CD1c-positive myeloid dendritic cell (primary cell): ENCODE results near the gene WNT5A.

Source experiments
- DNase-seq: peaks from one replicate; pipeline ENCODE4 v3.0.0-alpha.2; 2016; ENCODE audit errors: extremely low spot score

Gene WNT5A

DNA sequence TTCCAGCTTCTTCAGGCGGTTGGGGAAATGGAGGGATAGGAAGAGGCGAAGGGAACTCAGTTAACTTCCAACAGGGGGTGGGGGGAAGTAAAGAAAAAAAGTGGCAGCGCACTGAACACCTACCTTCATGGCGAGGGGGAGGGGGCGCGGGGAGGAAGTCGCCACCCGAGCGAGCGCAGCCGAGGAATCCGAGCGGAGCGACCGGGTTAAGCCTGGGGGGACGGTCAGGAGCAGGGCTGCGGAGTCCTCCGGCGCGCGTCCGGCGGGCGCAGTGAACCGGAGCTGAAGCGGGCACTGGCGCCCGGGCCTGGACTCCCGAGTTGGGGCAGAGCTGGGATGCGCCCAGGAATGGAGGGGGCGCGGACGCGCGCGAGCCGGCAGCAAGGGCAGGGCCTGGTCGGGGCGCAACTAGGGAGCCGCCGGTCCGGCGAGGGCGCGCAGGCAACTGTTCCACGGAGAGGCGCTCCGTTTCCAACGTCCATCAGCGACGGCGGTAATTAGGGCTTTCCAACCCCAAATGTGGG lies at the start of gene WNT5A:
Gene WNT5A (minus strand): TSS at position 450 of the 524 bp plus-strand sequence. CDS start 321 bp downstream, at position 129.
- peak; percentile 58 for DNase-seq

DNA sequence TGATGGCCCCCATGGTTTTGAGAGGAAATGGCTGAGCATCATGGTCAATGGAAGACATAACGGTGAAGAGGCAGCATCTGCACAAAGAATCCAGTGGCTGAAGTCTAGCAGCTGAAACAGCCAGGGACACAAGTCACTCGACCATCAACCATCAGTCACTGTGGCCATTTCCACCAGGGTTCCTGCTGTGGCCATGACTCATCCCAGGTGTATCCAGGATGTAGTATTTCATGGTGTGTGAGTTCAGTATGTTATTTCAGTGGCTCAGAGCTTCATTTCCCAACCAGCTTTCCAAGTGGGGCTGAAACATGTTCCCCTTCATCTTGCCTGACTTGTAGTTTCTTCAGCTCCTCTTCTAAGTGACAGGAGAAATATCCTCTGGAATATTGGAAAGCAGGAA lies 47.8 kb upstream of the WNT5A start:
- DNase-seq, result no peak

DNA sequence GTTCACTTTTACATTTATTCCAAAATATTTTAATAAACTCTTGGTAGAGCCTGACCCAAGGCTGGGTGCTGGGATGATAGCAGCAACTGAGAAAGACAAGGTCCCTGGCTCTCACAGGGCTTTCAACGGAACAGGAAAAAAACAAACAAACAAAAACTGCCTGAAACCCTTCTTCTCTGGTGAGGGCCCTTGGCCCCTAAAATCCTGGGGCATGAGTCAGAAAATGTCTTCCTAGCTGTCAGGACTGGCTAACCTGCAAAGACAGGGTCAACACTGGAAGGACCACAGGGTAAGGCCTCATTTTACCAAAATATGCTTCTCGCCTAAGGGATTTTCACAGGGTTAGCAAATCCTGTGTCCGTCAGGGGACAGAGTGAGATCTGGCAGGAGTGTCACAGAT lies 45.7 kb upstream of the WNT5A start:
- no peak for DNase-seq

- peak; percentile 26 for DNase-seq
These were observed 44.2 kb upstream of the WNT5A start for GRCh38 chr3:55531321-55531720.

DNA sequence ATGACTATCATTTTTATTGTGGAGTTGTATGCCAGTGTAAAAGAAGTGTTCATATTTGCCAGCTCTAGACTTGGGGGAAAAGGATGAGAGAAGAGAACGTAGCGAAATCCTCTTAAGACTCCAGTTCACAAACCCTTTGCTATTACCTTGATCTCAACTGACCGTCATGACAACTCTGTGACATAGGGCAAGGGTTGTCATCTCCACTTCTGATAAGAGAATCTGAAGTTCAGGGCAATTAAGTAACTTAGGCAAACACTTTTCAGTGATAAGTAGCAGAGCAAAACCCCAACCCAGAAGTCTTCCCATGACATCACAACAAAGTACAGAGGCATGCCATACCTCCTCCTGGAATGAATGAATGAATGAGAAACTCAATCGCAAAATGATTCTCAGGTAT lies 40.3 kb upstream of the WNT5A start:
- DNase-seq, result no peak

- no peak for DNase-seq
These were observed 39.4 kb upstream of the WNT5A start for GRCh38 chr3:55526332-55527030.

DNA sequence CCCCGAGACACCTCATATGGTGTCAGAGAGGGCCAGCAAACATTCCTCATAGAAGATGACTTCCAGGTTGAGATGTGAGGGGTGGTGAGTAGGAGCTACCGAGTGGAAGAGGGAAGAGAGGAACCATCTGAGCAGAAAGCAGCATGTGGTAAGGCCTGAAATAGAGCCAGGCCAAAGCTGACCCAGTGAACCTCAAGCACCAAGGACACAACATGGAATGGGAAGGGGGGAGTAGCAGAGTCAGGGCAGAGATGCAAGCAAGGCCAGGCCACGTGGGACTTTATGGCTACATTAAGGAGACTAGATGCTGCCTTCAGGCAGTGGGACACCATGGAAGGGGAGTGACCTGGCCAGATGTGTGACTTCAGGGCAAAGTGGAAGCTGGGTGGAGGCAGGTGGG lies 38.3 kb upstream of the WNT5A start:
- DNase-seq, result no peak

- DNase-seq, result no peak
These were observed 37.6 kb upstream of the WNT5A start for GRCh38 chr3:55524565-55525244.

- DNase-seq, result no peak
These were observed 36.4 kb upstream of the WNT5A start for GRCh38 chr3:55523471-55523870.

- DNase-seq, result no peak
These were observed 34.8 kb upstream of the WNT5A start for GRCh38 chr3:55521738-55522421.

GRCh38 chr3:55521064-55521737 lies 34.1 kb upstream of the WNT5A start:
- no peak for DNase-seq

- DNase-seq, result no peak
These were observed 31.9 kb upstream of the WNT5A start for GRCh38 chr3:55519019-55519418.

DNA sequence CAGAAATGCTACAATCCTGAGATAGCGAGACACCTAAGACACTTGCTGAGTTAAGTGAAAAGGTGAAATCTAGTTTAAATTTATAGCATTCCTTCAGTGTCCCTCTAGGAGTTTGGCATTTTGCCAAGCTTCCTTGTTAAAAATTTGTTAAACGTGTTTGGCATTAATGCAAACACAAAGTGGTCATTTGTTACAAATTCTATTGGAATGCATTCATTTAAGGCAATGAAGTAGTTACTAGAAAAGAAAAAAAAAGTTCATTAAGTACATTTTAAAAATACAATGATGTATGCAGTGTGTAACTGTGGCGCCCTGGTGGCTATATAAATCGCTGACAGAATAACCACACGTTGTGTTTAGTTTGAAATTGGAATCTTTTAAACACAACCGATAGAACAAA lies 31.3 kb upstream of the WNT5A start:
- DNase-seq, result no peak

DNA sequence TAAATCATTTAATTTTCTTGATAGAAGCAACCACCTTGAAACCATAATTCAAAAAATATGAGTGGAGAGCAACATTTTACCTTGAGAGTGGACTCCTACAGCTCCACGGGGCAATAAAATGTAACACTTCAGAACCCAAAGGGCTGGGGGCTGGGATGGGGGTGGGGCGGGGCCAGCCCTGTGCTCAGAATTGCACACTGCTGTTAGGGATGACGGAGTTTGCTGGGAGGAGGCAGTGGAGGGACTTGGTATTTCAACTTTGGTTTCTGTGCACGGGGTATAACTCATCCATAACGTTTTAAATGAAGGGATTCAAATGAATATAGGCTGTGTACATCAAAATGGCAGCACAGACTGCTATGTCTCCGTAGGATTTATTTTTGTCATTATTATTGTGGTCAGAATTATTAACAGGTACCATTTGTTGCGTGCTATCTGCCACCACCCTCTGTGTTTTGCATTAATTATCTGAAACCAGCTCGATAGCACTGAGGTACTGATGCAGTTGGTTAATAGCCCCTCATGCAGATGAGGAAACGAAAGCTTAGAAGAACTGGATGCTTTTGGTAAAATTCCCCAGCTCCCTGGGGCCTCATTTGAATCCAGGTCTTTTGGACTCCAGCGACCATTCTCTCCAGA lies 29.4 kb upstream of the WNT5A start:
- DNase-seq, result no peak

- no peak for DNase-seq
These were observed 28.6 kb upstream of the WNT5A start for GRCh38 chr3:55515550-55516246.

GRCh38 chr3:55514962-55515361 lies 27.9 kb upstream of the WNT5A start:
- no peak for DNase-seq

DNA sequence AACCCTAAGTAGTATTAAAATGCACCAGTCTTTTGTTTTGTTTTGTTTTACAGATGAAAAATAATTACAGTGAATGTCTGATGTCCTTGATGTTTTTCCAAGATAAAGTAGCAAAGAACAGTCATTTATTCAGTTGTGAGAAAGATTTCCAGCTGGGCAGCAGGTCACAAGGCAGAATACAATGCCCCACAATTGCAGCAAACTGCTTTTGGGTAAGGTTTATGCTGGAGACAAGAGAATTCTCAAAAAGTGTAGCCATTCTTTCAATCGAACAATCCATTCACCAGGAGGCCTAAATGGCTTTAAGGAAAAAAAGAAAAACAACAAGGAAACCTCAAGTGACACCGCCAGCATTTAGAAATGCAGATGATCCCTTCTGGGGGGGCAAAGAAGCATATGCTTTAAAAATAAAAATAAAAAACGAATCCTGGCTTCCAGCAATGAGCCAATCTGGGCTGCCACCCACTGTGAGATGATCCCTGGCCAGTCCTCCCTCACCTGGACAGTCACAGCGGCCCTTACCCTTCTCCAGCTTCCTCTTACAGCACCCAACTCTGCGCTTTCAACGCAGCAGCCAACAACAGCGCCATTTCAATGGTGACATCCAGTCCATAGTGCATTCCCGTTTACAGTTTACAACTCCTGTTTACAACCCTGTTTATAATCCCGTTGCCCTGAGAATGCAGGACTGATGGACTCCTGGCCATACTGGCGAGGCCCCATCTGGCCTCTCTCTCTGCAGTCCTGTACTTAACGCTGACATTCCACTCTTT lies 25.7 kb upstream of the WNT5A start:
- no peak for DNase-seq

DNA sequence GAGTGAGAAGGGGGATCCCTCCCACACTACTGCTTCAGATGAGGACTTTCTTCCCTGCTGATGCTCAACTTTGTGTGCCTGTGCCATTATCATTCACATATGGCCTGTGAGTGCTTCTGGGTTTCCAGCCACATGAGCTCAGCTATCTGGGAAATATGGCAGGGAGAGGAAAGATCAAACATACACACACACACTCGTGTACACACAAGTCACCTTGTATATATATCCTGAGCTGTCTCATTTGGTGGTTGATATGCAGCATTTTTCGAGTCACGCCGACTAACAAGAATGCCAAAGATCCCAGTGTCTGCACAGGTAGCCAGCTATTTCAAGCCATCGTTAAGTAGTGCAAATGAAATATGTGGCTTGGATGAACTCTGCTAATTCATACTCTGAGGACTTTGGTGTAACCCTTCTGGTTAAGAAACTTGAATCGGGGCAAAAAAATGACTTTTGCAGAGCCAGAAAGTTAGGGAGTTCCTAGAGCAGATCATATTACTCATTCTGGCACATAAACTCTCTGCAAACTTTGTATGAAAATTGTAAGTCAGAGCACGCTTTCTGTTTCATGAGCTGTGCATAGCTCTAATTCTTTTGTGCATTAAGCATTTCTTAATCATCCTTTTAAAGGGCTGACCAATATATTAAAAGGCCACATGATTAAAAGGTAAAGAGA lies 24.9 kb upstream of the WNT5A start:
- DNase-seq, result no peak

DNA sequence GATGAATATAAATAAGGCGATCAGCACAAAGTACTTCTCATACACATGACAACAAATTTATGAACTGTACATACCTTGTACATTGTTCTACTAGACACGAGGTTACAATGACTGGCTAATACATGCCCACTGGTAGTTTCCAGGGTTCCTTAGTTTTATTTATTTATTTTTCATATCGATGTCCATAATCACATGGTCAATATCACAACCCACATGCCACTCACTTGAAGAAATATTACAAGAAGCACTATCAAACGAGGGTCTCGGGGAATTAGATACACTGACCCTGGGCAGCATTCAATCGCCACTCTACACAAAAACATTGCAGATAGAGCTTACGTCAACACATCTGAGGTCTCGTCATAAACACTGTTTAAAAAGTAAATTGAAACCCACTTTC lies 21.2 kb upstream of the WNT5A start:
- DNase-seq, result no peak

GRCh38 chr3:55507808-55508207 lies 20.7 kb upstream of the WNT5A start:
- DNase-seq, result peak; percentile 17
